GM12875 (cell line): ENCODE measurements around the gene PARL.

Experiments used
- H3K4me3 ChIP-seq: one replicate; pipeline ENCODE4 v1.5.1; 2011; ENCODE audit warnings: low read depth, low read length, control low read depth
- TF ChIP-seq, protein P1 (sequence below): IDR thresholded peaks from 2 replicates; pipeline ENCODE4 v1.5.1; 2011; ENCODE audit warnings: low read depth, mild to moderate bottlenecking, control low read depth, inconsistent platforms, low read length, moderate library complexity, borderline replicate concordance; ENCODE audit not compliant: insufficient read depth

PARL gene

DNA sequence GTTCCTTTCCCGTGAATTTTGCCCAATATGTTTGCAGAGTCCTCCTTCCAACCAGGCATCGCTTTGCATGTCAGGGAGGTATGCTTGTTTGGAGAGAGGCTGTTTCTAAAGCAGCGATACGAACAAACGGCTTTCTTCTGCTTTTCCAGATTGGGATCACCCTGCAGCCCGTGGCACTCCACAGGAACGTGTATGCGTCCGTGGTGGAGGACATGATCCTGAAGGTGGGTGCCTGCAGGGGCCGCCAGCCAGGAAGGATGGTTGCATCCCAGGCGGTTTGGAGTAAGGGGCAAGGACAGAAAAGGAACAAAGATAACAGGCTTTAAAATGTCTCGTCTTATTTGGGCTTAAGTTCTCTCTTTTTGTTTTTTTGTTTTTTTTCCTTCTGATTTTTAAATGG lies 76.8 kb downstream of the PARL start:
- no peak overlapping the region for H3K4me3 ChIP-seq
- TF ChIP-seq, protein P1, sequence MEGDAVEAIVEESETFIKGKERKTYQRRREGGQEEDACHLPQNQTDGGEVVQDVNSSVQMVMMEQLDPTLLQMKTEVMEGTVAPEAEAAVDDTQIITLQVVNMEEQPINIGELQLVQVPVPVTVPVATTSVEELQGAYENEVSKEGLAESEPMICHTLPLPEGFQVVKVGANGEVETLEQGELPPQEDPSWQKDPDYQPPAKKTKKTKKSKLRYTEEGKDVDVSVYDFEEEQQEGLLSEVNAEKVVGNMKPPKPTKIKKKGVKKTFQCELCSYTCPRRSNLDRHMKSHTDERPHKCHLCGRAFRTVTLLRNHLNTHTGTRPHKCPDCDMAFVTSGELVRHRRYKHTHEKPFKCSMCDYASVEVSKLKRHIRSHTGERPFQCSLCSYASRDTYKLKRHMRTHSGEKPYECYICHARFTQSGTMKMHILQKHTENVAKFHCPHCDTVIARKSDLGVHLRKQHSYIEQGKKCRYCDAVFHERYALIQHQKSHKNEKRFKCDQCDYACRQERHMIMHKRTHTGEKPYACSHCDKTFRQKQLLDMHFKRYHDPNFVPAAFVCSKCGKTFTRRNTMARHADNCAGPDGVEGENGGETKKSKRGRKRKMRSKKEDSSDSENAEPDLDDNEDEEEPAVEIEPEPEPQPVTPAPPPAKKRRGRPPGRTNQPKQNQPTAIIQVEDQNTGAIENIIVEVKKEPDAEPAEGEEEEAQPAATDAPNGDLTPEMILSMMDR, result no peak

DNA sequence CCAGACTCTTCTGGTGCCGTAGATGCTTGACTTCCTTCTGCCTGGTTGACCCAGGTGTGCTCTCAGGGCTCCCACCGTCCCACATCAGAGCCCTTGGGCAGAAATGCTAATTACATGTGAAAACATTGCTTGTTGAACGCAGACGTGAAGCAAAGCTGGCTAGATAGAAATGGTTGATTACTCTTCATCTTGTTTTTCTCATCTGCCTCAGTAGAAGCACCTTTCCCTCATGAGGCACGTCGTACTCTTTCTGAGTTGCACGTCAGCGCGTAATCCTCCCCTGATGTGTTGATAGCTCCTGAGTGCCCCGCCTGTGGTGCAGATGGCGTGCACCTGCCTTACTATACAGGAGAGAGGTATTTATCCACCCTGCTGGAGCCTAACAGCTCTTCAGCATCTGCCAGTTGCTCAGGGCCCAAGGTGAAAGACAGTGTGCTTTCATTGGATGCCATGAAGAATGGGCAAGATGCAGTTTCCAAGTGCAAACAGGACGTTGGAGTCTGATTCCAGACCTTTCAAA lies 77.4 kb downstream of the PARL start:
- TF ChIP-seq, protein P1, result no peak
- no peak overlapping the region for H3K4me3 ChIP-seq

- H3K4me3 ChIP-seq, result no peak overlapping the region
- TF ChIP-seq, protein P1, result no peak
Observed at GRCh38 chr3:183802989-183803388, 81.7 kb downstream of the PARL start.

DNA sequence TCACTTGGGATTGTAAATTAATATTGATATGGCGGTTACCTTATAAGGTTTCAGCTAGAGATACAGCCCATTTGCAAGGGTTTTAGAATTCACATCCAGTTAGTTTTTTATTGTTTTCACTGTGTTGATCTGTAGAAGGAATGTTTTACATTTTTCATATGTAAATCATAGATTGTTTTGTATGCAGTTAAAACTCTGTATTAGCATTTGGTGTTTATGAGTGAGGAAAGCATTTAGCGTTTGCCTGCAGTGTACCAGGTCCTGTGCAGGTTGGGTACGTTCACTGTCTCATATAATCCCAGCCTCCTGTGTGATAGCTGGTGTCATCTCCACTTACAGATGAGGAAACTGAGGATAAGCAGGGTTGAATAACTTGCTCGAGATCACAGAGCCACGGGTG lies 83.1 kb downstream of the PARL start:
- no peak overlapping the region for H3K4me3 ChIP-seq
- TF ChIP-seq, protein P1, result no peak

- H3K4me3 ChIP-seq, result no peak overlapping the region
- TF ChIP-seq, protein P1, result no peak
Observed at GRCh38 chr3:183800243-183800863, 84.3 kb downstream of the PARL start.

DNA sequence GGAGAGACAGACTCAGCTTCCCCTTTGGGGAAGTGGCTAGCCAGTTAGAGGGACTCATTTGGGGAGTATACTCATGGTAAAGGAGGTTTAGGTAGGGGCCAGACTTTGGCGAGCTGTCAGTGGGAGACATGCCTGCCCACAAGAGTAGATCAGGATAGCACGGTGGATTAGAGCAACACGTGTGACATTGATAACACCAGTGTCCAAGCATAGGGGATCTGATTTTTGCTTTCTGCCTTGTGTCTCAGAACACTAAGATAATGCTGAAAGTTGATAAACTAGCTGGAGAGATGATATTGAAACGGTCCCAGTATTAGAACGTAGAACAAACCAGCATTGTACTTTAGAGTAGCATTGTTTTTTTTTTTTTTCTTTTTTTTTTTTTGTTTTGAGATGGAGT lies 85.2 kb downstream of the PARL start:
- TF ChIP-seq, protein P1, result no peak
- H3K4me3 ChIP-seq, result no peak overlapping the region

DNA sequence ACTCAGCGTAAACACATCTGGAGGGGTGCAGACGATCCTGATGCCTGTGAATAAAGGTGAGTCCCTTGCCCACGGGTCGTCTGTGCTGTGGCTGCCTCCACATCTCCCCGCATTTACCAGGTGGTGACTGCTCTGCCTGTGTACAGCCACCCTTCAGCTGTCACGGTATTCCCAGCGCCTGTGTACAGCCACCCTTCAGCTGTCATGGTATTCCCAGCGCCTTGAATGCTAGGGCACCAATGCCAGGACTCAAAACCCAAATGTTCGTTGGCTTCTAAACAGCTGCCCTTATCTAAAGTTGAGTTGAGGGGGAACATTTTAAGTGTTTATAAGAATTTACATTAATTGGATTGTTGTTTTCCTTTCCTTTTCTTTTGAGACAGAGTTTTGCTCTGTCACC lies 86.7 kb downstream of the PARL start:
- H3K4me3 ChIP-seq, result no peak overlapping the region
- TF ChIP-seq, protein P1, result no peak
